Measurements from ENCODE around the gene NPTX2.

GRCh38 chr7:98668255-98668654 is 51.2 kb downstream of the NPTX2 start:
- TF ChIP-seq ZNF366 (tag by site-specific recombination; conservative IDR thresholded peaks at IDR 0.05) (no peak), ZNF785 (tag by site-specific recombination; IDR thresholded peaks at IDR 0.05) (no peak), REPIN1 (tag by site-specific recombination; IDR thresholded peaks at IDR 0.05; ENCODE audit: low read depth) (no peak), ZBTB48 (tag by site-specific recombination; IDR thresholded peaks at IDR 0.05) (peak; percentile 63), ZEB2 (tag by site-specific recombination; IDR thresholded peaks at IDR 0.05) (no peak), ZNF791 (tag by site-specific recombination; IDR thresholded peaks at IDR 0.05) (no peak), ZNF18 (tag by site-specific recombination; IDR thresholded peaks at IDR 0.05) (no peak), ZNF623 (tag by site-specific recombination; IDR thresholded peaks at IDR 0.05) (no peak), CTCF (tag by site-specific recombination; IDR thresholded peaks at IDR 0.05) (no peak), ZNF121 (tag by site-specific recombination; IDR thresholded peaks at IDR 0.05) (no peak), PBX3 (CRISPR knock-in tag; IDR thresholded peaks at IDR 0.05) (no peak)

Data from HEK293 (cell line).